ENCODE results near the gene C9orf40.

Gene C9orf40

GRCh38 chr9:74921737-74922136 is 31.0 kb downstream of the C9orf40 start:
- Histone ChIP-seq H3K9me3 (ENCODE audit: control insufficient read depth, insufficient read depth, low read length) (no peaks in the 10 kb centered on the region), H3K27me3 (ENCODE audit: control insufficient read depth, insufficient read depth, low read length) (no peaks in the 10 kb centered on the region), H3K36me3 (ENCODE audit: control insufficient read depth, insufficient read depth, low read length) (no peaks in the 10 kb centered on the region), H3K9ac (ENCODE audit: low read depth, low read length) (no peak overlapping the region), H3K4me3 (ENCODE audit: low read depth, low read length) (no peak overlapping the region), H3K4me1 (ENCODE audit: control insufficient read depth, insufficient read depth, low read length) (peaks cover 8% of the 10 kb centered on the region)

DNA sequence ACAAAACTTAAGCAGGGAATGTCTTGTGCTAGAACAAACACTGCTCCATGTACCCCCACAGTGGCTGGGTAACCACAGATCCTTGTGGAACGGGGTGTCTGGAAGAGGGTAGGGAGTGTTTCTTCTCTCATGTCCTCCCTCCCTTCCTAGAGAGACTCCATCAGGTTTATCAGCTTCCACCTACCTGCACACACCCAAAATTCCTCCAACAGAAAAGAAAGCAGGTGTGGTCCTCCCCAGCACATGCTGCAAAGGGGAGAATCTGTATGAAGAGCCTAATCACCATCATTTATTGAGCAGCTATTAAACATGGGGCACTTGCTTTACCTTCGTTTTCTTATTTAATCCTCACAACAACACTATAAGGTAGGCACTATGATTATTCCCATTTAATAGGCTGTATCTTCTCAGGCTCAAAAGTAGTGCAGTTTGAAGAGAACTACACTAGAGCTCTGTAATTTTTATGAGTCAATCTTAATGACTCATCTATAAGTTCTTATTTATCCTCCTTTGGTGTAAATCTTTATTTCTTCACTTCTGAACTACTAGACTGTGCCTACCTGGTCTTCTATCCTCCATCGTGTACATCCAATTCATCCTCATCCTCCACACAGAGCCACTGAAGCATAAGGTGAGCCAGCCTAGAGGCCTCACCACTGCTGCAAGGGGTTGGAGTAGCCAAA is 31.6 kb downstream of the C9orf40 start:
- H3K9ac ChIP-seq (ENCODE audit: low read depth, low read length), result no peak overlapping the region
- H3K4me3 ChIP-seq (ENCODE audit: low read depth, low read length), result no peak overlapping the region
- no peaks in the 10 kb centered on the region for H3K9me3 ChIP-seq (ENCODE audit: control insufficient read depth, insufficient read depth, low read length)
- peaks cover 8% of the 10 kb centered on the region for H3K4me1 ChIP-seq (ENCODE audit: control insufficient read depth, insufficient read depth, low read length)
- H3K27me3 ChIP-seq (ENCODE audit: control insufficient read depth, insufficient read depth, low read length), result no peaks in the 10 kb centered on the region
- no peaks in the 10 kb centered on the region for H3K36me3 ChIP-seq (ENCODE audit: control insufficient read depth, insufficient read depth, low read length)

DNA sequence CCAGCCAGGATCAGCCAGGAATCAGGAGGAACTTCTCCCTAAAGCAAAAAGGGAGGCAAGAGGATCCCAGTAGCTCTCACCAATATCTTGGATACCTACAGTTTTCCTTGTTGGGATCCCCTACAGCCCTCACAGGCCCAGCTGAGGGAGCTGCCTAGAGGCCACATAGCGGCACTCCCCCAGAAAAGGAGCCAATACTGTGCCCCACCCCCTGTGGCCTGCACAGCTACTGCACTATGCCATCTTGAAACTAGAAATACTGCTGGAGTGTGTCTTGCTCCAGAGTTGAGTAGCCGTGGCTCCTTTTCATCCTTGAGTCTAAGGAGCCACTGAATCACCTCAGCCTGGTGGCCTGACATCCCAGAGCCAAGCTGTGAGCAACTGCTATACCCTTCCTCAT is 42.7 kb downstream of the C9orf40 start:
- H3K9ac ChIP-seq (ENCODE audit: low read depth, low read length), result no peak overlapping the region
- no peaks in the 10 kb centered on the region for H3K27me3 ChIP-seq (ENCODE audit: control insufficient read depth, insufficient read depth, low read length)
- H3K9me3 ChIP-seq (ENCODE audit: control insufficient read depth, insufficient read depth, low read length), result no peaks in the 10 kb centered on the region
- H3K36me3 ChIP-seq (ENCODE audit: control insufficient read depth, insufficient read depth, low read length), result no peaks in the 10 kb centered on the region
- no peaks in the 10 kb centered on the region for H3K4me1 ChIP-seq (ENCODE audit: control insufficient read depth, insufficient read depth, low read length)
- no peak overlapping the region for H3K4me3 ChIP-seq (ENCODE audit: low read depth, low read length)

DNA sequence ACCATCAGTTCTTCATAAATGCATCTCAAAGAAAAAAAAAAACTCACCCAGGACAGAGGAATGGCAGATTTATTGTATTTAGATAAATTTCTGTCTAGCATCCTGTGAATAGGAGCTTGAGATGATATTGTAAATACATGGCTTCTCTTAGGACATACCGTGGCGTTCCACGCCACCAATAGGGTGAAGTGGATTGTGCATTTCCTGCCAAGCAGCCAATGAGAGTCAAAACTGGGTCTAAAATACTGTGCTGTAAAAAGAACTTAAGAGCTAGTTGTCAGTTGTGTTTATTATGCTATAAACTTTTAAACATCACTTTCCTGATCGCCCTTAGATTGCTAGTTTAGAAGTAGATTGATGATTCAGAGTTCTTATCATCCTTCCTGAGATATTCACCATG is 44.0 kb downstream of the C9orf40 start:
- Histone ChIP-seq H3K4me3 (ENCODE audit: low read depth, low read length) (no peak overlapping the region), H3K4me1 (ENCODE audit: control insufficient read depth, insufficient read depth, low read length) (no peaks in the 10 kb centered on the region), H3K9me3 (ENCODE audit: control insufficient read depth, insufficient read depth, low read length) (no peaks in the 10 kb centered on the region), H3K36me3 (ENCODE audit: control insufficient read depth, insufficient read depth, low read length) (no peaks in the 10 kb centered on the region), H3K27me3 (ENCODE audit: control insufficient read depth, insufficient read depth, low read length) (no peaks in the 10 kb centered on the region), H3K9ac (ENCODE audit: low read depth, low read length) (no peak overlapping the region)

- Histone ChIP-seq H3K4me1 (ENCODE audit: control insufficient read depth, insufficient read depth, low read length) (no peaks in the 10 kb centered on the region), H3K4me3 (ENCODE audit: low read depth, low read length) (no peak overlapping the region), H3K36me3 (ENCODE audit: control insufficient read depth, insufficient read depth, low read length) (no peaks in the 10 kb centered on the region), H3K9me3 (ENCODE audit: control insufficient read depth, insufficient read depth, low read length) (no peaks in the 10 kb centered on the region), H3K27me3 (ENCODE audit: control insufficient read depth, insufficient read depth, low read length) (no peaks in the 10 kb centered on the region), H3K9ac (ENCODE audit: low read depth, low read length) (no peak overlapping the region)
Measured at GRCh38 chr9:74907085-74907484, 45.6 kb downstream of the C9orf40 start.

DNA sequence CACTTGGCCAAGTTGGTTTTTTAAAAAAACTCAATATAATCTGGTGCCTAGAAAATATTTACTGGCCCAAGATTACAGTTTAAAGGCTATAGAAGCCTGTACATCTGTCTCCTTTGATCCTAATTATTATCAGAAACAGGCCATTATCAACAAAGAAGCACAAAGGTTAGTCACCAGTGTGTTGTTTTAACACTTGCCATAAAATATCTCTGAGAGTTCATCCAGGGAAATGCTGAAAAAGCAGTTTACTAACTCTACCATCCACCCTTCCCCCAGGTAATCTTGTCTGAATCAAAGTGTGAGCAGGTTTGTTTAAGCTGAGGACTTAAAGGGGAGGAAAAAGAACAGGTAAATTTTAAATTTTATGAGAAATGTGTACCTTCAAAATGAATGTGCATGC is 51.7 kb downstream of the C9orf40 start:
- Histone ChIP-seq H3K9ac (ENCODE audit: low read depth, low read length) (no peak overlapping the region), H3K36me3 (ENCODE audit: control insufficient read depth, insufficient read depth, low read length) (no peaks in the 10 kb centered on the region), H3K4me3 (ENCODE audit: low read depth, low read length) (no peak overlapping the region), H3K27me3 (ENCODE audit: control insufficient read depth, insufficient read depth, low read length) (no peaks in the 10 kb centered on the region), H3K9me3 (ENCODE audit: control insufficient read depth, insufficient read depth, low read length) (no peaks in the 10 kb centered on the region), H3K4me1 (ENCODE audit: control insufficient read depth, insufficient read depth, low read length) (no peaks in the 10 kb centered on the region)
